ENCODE data around the gene TCP1.

Gene TCP1

DNA sequence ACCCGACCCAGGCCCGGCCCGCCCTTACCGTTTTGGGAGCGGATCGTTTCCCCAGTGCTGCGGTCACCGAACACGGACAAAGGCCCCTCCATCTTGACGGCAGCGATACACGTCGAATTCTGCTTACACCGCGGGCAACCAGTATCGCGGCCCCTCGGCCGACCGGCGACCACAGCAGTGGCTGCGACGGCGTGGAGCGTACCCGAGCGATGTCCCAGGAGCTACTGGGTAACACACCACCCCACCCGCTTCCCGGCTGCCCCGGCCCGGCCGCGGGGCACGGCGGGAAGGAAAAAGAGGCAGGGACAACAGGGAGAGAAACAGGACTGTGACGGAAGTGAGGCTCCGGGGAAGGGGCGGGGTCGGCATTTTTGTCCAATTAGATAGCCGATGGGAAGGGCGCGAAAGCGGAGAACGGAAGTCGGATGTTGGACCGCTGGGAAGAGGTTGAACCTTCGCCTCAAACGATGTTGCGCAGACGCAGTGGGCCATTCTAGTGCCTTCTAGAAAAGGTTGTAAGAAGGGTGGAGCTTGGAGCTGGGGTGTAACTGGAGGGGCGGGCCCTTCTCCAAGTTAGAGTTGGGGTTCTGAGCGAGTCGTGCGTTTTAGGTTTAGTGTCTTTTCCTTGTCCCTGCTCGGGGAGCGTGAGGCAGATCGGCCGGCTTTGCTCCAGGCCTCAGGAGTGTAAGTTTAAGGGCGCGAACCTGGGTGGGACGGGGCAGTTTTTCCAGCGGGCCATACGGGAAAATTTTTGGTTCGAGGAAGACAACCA is at the start of gene TCP1:
TSS of gene TCP1 (minus strand) at position 226 of the 772 bp plus-strand sequence. CDS start at position 92, 134 bp downstream.
- Histone ChIP-seq H3K4me1 (ENCODE audit: control insufficient read depth in 1 of 2, insufficient read depth in 2 of 2, low read length in 2 of 2) (peaks cover 34 to 43% of the 10 kb centered on the region in 2 donors), H3K36me3 (ENCODE audit: control insufficient read depth in 1 of 2, insufficient read depth in 2 of 2, low read length in 2 of 2) (peaks cover 10 to 38% of the 10 kb centered on the region in 2 donors), H3K27ac (ENCODE audit: low read depth, low read length) (peak within 1 kb of the TSS; percentile 98), H3K27me3 (ENCODE audit: control insufficient read depth in 1 of 2, insufficient read depth in 2 of 2, low read length in 2 of 2) (no peaks in the 10 kb centered on the region), H3K9me3 (ENCODE audit: control insufficient read depth in 1 of 2, low read length in 2 of 2) (no peaks in the 10 kb centered on the region), H3K4me3 (ENCODE audit: low read depth in 1 of 2, low read length in 2 of 2) (peak within 1 kb of the TSS; percentile 94 to 99), H3K9ac (ENCODE audit: low read depth in 1 of 2, low read length in 2 of 2) (peak within 1 kb of the TSS; percentile 96 to 97)

- no peaks in the 10 kb centered on the region for H3K9me3 ChIP-seq (ENCODE audit: control insufficient read depth in 1 of 2, low read length in 2 of 2)
- peaks cover 0 to 3% of the 10 kb centered on the region in 2 donors for H3K27me3 ChIP-seq (ENCODE audit: control insufficient read depth in 1 of 2, insufficient read depth in 2 of 2, low read length in 2 of 2)
- H3K9ac ChIP-seq (ENCODE audit: low read depth in 1 of 2, low read length in 2 of 2), result no peak overlapping the region
- H3K4me1 ChIP-seq (ENCODE audit: control insufficient read depth in 1 of 2, insufficient read depth in 2 of 2, low read length in 2 of 2), result no peaks in the 10 kb centered on the region
- no peak overlapping the region for H3K27ac ChIP-seq (ENCODE audit: low read depth, low read length)
- no peak overlapping the region for H3K4me3 ChIP-seq (ENCODE audit: low read depth in 1 of 2, low read length in 2 of 2)
- H3K36me3 ChIP-seq (ENCODE audit: control insufficient read depth in 1 of 2, insufficient read depth in 2 of 2, low read length in 2 of 2), result no peaks in the 10 kb centered on the region
Observed at GRCh38 chr6:159838020-159838744, 48.8 kb upstream of the TCP1 start.

DNA sequence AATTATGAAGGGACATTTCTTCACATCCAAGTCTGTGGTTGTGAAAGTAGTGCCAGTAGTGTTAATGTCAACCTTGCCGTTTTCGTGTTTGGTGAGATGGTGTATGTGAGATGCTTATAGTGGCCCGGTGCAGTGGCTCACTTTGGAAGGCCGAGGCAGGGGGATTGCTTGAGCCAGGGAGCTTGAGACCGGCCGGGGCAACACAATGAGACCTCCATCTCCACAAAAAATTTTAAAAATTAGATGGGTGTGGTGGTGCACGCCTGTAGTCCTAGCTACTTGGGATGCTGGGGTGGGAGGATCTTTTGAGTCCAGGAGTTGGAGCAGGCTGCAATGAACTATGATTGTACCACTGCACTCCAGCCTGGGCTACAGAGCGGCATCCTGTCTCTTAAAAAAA is 48.1 kb upstream of the TCP1 start:
- Histone ChIP-seq H3K36me3 (ENCODE audit: control insufficient read depth in 1 of 2, insufficient read depth in 2 of 2, low read length in 2 of 2) (no peaks in the 10 kb centered on the region), H3K27me3 (ENCODE audit: control insufficient read depth in 1 of 2, insufficient read depth in 2 of 2, low read length in 2 of 2) (peaks cover 0 to 3% of the 10 kb centered on the region in 2 donors), H3K4me1 (ENCODE audit: control insufficient read depth in 1 of 2, insufficient read depth in 2 of 2, low read length in 2 of 2) (no peaks in the 10 kb centered on the region), H3K4me3 (ENCODE audit: low read depth in 1 of 2, low read length in 2 of 2) (no peak overlapping the region), H3K27ac (ENCODE audit: low read depth, low read length) (no peak overlapping the region), H3K9ac (ENCODE audit: low read depth in 1 of 2, low read length in 2 of 2) (no peak overlapping the region), H3K9me3 (ENCODE audit: control insufficient read depth in 1 of 2, low read length in 2 of 2) (no peaks in the 10 kb centered on the region)

DNA sequence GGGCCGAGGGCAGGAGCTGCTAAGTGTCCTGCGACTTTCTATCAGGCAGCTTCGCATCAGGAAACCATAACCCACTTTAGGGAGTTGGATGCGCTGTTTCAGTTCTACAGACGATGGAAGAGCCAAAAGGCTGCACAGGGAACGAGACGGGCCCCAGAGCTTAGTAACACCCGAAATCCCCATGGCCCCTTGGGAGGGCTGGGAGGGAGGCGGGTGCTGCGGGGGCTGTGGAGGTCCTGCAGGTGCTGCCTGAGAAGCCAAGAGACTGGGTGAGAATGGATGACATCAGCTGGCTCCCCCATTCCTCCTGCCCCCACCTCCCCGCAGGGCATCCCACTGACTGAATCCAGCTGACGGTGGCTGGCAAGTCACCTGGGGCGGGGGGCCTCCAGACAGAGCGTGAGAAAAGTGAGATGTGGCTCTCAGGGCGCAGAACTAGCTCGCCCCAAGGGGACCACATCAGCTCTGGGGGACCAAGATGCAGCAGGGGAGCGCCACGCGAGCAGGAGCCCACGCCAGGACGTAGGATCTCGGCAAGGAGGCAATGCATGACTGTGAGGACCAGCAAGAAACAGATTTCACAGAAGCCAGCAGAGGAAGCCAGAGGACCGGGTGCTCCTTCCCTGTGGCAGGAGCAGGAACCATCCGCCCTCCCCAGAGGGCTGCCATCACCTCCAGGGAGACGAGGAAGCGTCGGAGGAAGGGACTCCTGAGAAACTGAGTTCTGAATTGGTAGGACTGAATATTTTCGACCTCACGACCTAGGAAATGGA is 47.5 kb upstream of the TCP1 start:
- H3K27me3 ChIP-seq (ENCODE audit: control insufficient read depth in 1 of 2, insufficient read depth in 2 of 2, low read length in 2 of 2), result peaks cover 0 to 3% of the 10 kb centered on the region in 2 donors
- no peaks in the 10 kb centered on the region for H3K36me3 ChIP-seq (ENCODE audit: control insufficient read depth in 1 of 2, insufficient read depth in 2 of 2, low read length in 2 of 2)
- H3K4me1 ChIP-seq (ENCODE audit: control insufficient read depth in 1 of 2, insufficient read depth in 2 of 2, low read length in 2 of 2), result no peaks in the 10 kb centered on the region
- H3K27ac ChIP-seq (ENCODE audit: low read depth, low read length), result no peak overlapping the region
- no peaks in the 10 kb centered on the region for H3K9me3 ChIP-seq (ENCODE audit: control insufficient read depth in 1 of 2, low read length in 2 of 2)
- no peak overlapping the region for H3K9ac ChIP-seq (ENCODE audit: low read depth in 1 of 2, low read length in 2 of 2)
- H3K4me3 ChIP-seq (ENCODE audit: low read depth in 1 of 2, low read length in 2 of 2), result no peak overlapping the region

DNA sequence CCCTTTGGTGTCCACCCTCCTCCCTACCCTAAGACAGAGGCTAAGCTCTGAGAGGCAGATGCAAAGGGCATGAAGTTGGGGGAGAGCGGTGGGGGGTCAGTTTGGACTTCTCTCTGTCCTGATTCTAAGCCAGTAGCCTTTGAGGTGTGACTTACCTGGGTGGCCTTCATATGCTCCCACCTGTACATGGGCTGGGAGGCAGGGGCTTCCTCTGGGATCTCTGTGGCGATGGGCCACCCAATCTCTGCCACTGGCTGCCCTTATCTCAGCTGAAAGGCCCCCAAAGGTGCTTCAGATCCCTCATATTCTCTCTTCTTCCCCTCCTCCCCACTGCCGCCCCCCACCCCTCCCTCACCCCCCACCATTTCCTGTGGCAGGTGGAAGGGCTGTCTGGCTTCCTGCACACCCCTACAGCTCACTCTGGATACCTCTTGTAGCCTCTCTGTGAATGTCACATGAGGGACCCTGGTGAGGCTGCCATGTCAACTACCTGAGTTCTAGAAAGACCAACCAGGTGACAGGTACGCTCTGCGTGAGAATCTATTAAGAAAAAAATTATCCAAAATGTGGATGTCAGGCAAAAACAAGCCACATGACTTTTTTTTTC is 44.7 kb upstream of the TCP1 start:
- Histone ChIP-seq H3K9ac (ENCODE audit: low read depth in 1 of 2, low read length in 2 of 2) (no peak overlapping the region), H3K9me3 (ENCODE audit: control insufficient read depth in 1 of 2, low read length in 2 of 2) (no peaks in the 10 kb centered on the region), H3K4me1 (ENCODE audit: control insufficient read depth in 1 of 2, insufficient read depth in 2 of 2, low read length in 2 of 2) (no peaks in the 10 kb centered on the region), H3K27ac (ENCODE audit: low read depth, low read length) (no peak overlapping the region), H3K4me3 (ENCODE audit: low read depth in 1 of 2, low read length in 2 of 2) (no peak overlapping the region), H3K27me3 (ENCODE audit: control insufficient read depth in 1 of 2, insufficient read depth in 2 of 2, low read length in 2 of 2) (peaks cover 0 to 3% of the 10 kb centered on the region in 2 donors), H3K36me3 (ENCODE audit: control insufficient read depth in 1 of 2, insufficient read depth in 2 of 2, low read length in 2 of 2) (no peaks in the 10 kb centered on the region)

DNA sequence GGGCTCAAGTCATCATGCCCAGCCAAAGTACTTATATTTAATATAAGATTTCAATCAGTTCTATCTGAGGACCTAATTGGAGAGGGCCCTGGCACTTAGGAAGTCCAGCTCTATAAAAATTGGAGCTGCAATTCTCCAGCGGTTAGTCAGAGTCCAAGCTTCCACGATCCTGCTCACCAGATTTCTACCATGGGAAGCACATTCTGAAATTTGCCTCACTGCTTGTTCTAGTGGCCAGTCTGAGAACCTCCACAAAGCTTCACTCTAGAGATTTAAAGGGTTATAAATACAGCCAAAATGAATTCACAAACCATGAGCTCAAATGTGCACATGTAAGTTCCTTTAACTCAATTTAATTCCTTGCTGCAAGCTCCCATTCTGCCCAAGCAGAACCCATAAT is 44.2 kb upstream of the TCP1 start:
- no peak overlapping the region for H3K9ac ChIP-seq (ENCODE audit: low read depth in 1 of 2, low read length in 2 of 2)
- H3K9me3 ChIP-seq (ENCODE audit: control insufficient read depth in 1 of 2, low read length in 2 of 2), result no peaks in the 10 kb centered on the region
- H3K4me1 ChIP-seq (ENCODE audit: control insufficient read depth in 1 of 2, insufficient read depth in 2 of 2, low read length in 2 of 2), result no peaks in the 10 kb centered on the region
- H3K4me3 ChIP-seq (ENCODE audit: low read depth in 1 of 2, low read length in 2 of 2), result no peak overlapping the region
- H3K27me3 ChIP-seq (ENCODE audit: control insufficient read depth in 1 of 2, insufficient read depth in 2 of 2, low read length in 2 of 2), result peaks cover 0 to under 1% of the 10 kb centered on the region in 2 donors
- no peaks in the 10 kb centered on the region for H3K36me3 ChIP-seq (ENCODE audit: control insufficient read depth in 1 of 2, insufficient read depth in 2 of 2, low read length in 2 of 2)
- H3K27ac ChIP-seq (ENCODE audit: low read depth, low read length), result no peak overlapping the region

GRCh38 chr6:159832946-159833345 is 43.5 kb upstream of the TCP1 start:
- Histone ChIP-seq H3K9ac (ENCODE audit: low read depth in 1 of 2, low read length in 2 of 2) (no peak overlapping the region), H3K4me3 (ENCODE audit: low read depth in 1 of 2, low read length in 2 of 2) (no peak overlapping the region), H3K36me3 (ENCODE audit: control insufficient read depth in 1 of 2, insufficient read depth in 2 of 2, low read length in 2 of 2) (no peaks in the 10 kb centered on the region)

GRCh38 chr6:159831373-159831679 is 41.9 kb upstream of the TCP1 start:
- H3K4me3 ChIP-seq (ENCODE audit: low read depth in 1 of 2, low read length in 2 of 2), result no peak overlapping the region
- H3K9ac ChIP-seq (ENCODE audit: low read depth in 1 of 2, low read length in 2 of 2), result no peak overlapping the region

More at GRCh38 chr6:159832946-159833345, 43.5 kb upstream of the TCP1 start:
- Histone ChIP-seq H3K27ac (ENCODE audit: low read depth, low read length) (no peak overlapping the region), H3K9me3 (ENCODE audit: control insufficient read depth in 1 of 2, low read length in 2 of 2) (no peaks in the 10 kb centered on the region), H3K4me1 (ENCODE audit: control insufficient read depth in 1 of 2, insufficient read depth in 2 of 2, low read length in 2 of 2) (no peaks in the 10 kb centered on the region), H3K27me3 (ENCODE audit: control insufficient read depth in 1 of 2, insufficient read depth in 2 of 2, low read length in 2 of 2) (no peaks in the 10 kb centered on the region)

GRCh38 chr6:159830501-159831372 is 41.3 kb upstream of the TCP1 start:
- Histone ChIP-seq H3K9ac (ENCODE audit: low read depth in 1 of 2, low read length in 2 of 2) (no peak overlapping the region), H3K9me3 (ENCODE audit: control insufficient read depth in 1 of 2, low read length in 2 of 2) (no peaks in the 10 kb centered on the region), H3K27ac (ENCODE audit: low read depth, low read length) (no peak overlapping the region), H3K4me1 (ENCODE audit: control insufficient read depth in 1 of 2, insufficient read depth in 2 of 2, low read length in 2 of 2) (no peaks in the 10 kb centered on the region), H3K4me3 (ENCODE audit: low read depth in 1 of 2, low read length in 2 of 2) (no peak overlapping the region), H3K36me3 (ENCODE audit: control insufficient read depth in 1 of 2, insufficient read depth in 2 of 2, low read length in 2 of 2) (no peaks in the 10 kb centered on the region), H3K27me3 (ENCODE audit: control insufficient read depth in 1 of 2, insufficient read depth in 2 of 2, low read length in 2 of 2) (no peaks in the 10 kb centered on the region)

More at GRCh38 chr6:159831373-159831679, 41.9 kb upstream of the TCP1 start:
- Histone ChIP-seq H3K27ac (ENCODE audit: low read depth, low read length) (no peak overlapping the region), H3K36me3 (ENCODE audit: control insufficient read depth in 1 of 2, insufficient read depth in 2 of 2, low read length in 2 of 2) (no peaks in the 10 kb centered on the region), H3K27me3 (ENCODE audit: control insufficient read depth in 1 of 2, insufficient read depth in 2 of 2, low read length in 2 of 2) (no peaks in the 10 kb centered on the region), H3K4me1 (ENCODE audit: control insufficient read depth in 1 of 2, insufficient read depth in 2 of 2, low read length in 2 of 2) (no peaks in the 10 kb centered on the region), H3K9me3 (ENCODE audit: control insufficient read depth in 1 of 2, low read length in 2 of 2) (no peaks in the 10 kb centered on the region)
